NCI-H446 treated with DMSO at 0.1 percent for 48 hours (cell line): ENCODE data around the gene STXBP4.

Source experiments
- DNase-seq: peaks from one replicate; lab custom pipeline; 2025; lab: John Stamatoyannopoulos, UW

STXBP4 gene

GRCh38 chr17:54968262-54968987, at the start of gene STXBP4, which contains the start of gene COX11:
TSS of gene STXBP4 (plus strand) at chr17:54968765. CDS start at chr17:54986220, 17,455 bp downstream.
TSS of gene COX11 (minus strand) at chr17:54968654. CDS start at chr17:54968646, 8 bp downstream.
- DNase-seq: peak; percentile 86

DNA sequence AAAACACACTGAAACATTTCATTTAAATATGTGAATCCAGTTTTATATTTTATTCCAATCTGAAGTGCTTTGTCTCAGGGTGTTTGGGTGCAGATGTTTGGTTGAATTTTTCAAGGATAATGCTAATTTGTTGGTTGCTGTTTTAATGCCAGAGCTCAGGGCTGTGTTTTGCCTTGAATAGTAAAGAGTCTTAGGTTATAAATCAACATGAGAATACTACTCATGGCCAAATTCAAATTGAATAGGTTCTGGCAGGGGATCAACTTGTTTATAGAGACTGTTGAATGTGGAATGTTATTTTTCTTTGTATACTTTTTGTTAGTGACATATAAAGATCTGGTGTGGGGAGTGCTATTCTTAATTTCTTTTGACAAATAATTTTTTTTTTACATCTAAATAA, 49.1 kb upstream of the STXBP4 start:
- DNase-seq: no peak

DNA sequence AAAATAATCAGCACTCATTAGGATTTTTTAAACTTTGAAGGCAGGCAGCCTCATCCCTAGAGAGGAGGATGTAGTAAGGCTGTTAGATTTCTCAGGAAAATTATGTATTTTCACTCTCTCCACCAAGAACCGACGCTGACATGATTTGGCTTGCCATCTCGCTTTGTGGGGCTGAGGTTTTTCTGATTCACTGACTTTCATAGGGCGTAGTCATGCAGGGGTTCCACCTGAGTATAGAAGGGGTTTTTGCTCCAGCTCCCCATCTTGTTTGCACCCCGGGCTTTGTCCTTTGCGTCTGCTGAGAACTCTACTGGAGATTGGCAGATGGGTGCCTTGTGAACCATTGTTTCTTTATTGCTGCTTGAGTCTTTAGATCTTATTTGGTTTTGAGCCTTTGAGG, 47.7 kb upstream of the STXBP4 start:
- DNase-seq: no peak

DNA sequence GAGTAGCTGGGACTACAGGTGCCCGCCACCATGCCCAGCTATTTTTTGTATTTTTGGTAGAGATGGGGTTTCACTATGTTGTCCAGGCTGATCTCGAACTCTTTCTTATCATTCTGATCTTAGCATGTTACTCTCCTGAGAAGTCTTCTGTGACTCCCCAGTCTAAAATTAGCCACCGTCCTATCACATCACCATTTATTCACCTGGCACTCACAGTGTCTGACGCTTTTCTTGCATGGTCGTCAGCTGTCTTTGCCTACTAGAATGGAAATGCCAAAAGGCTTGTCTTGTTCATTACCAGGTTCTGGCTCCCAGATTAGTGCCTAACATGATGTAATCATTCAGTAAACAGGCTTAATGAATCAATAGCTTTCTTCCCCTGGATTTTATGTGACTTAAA, 44.2 kb upstream of the STXBP4 start:
- DNase-seq: no peak

DNA sequence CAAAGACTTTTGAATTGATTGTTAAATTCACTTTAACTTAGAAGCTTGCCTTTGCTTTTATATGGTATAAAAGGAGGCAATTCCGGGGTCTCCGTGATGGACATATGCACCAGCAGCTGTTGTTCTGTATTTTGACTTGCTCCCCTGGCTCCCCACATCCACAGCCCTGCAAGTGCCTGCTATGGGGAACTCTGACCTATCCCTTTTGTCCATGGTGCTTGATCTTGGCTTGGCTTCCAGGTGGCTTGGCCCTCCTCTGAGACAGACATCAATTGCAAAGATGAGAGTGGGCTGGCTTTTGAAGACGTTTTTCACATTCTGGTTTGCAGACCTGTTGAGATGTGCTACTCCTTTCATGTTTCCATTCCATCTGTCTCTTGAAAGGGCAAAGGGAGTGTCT, 41.0 kb upstream of the STXBP4 start:
- no peak for DNase-seq

GRCh38 chr17:54932711-54933110, 35.9 kb upstream of the STXBP4 start:
- DNase-seq: no peak

DNA sequence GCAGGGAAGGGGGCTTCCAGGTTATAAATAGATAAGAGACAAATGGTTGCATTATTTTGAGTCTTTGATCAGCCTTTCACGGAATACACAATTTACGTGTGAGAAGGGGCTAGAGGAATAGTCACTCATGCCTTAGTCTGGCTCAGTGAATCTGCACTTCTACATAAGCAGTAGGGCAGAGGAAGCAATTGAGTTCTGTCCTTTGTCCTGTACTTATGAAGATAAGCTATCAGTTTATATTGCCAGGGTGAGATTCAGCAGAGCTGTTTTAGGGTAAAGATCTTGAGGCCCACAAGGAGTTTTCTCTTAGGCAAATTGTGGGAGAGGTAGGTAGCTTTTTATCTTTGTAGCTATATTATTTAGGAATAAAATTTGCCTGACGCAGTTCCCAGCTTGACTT, 34.6 kb upstream of the STXBP4 start:
- no peak for DNase-seq

GRCh38 chr17:54935471-54935870, 33.1 kb upstream of the STXBP4 start:
- no peak for DNase-seq

DNA sequence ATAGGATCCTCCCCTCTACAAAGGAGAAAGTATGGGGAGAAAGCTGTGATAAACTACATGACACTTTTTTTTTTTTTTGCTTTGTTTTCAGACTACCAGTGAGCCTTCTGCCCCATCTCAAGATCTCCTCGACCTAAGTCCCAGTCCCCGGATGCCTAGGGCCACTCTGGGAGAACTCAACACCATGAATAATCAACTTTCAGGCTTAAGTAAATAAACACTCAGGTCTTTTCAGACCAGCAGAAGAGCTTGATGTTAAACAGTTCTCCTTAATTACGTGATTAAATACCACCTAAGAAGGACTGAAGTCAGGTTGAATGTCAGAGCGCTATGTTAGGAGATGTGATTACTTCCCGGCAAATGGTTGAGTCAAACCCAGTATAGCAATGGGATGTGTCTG, 31.5 kb upstream of the STXBP4 start:
- no peak for DNase-seq

- no peak for DNase-seq
Measured at GRCh38 chr17:54937426-54937825, 31.1 kb upstream of the STXBP4 start.

DNA sequence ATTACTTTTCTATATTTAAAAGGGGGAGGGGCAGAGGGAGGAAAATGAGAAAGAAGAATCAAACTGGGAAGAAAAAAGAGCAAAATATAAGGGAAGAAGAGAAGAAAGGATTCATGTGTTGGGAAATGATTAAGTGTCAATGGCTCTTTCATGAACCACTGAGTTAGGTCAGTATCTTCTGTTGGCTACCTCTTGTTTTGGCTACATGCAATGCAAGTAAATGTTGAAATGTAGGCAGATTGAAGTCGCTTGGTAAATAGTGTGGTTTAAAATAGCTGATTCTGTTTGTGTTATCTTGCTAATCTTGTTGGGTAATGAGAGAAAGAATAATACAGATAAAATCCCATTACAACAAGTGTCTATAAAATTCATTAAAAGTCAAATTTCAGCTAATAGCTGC, 27.3 kb upstream of the STXBP4 start:
- no peak for DNase-seq

- no peak for DNase-seq
Measured at GRCh38 chr17:54944796-54945195, 23.8 kb upstream of the STXBP4 start.

- DNase-seq: no peak
Measured at GRCh38 chr17:54945231-54945630, 23.3 kb upstream of the STXBP4 start.

DNA sequence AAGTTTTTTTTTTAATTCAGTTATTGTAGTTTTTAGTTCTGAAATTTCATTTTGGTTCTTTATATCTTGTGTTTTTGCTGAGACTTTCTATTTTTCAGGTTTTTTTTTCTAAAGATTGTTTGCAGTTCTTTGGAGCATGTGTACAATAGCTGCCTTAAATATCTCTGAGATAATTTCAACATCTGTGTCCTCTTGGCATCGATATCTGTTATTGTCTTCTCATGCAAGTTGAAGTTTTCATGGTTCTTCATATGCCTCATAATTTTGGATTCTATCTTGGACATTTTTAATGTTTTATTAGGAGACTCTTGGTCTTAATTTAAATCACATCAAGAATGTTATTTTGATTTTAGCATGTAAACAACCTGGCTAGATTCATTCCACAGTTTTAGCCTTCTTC, 22.9 kb upstream of the STXBP4 start:
- DNase-seq: no peak

- DNase-seq: no peak
Measured at GRCh38 chr17:54947396-54947795, 21.2 kb upstream of the STXBP4 start.

GRCh38 chr17:54948380-54948779, 20.2 kb upstream of the STXBP4 start:
- no peak for DNase-seq

DNA sequence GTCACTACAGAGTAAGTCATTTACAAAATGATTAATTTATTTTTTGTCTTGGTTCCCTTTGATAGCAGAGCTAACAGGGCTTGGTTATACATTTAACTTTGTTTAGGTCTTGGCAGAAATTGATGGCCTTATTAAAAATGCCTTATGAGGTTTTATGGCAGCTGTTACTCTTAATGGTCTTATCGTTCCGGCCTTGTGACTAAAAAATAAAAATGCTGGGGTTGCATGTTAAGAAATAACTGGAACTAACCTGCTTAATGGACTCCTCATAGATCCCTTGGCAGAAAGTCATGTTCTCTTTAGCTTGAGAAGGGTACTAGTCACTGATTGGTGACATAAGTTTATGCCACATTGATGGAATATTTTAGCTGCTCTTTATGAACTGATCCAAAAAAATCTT, 18.4 kb upstream of the STXBP4 start:
- no peak for DNase-seq

GRCh38 chr17:54951286-54951685, 17.3 kb upstream of the STXBP4 start:
- DNase-seq: no peak

DNA sequence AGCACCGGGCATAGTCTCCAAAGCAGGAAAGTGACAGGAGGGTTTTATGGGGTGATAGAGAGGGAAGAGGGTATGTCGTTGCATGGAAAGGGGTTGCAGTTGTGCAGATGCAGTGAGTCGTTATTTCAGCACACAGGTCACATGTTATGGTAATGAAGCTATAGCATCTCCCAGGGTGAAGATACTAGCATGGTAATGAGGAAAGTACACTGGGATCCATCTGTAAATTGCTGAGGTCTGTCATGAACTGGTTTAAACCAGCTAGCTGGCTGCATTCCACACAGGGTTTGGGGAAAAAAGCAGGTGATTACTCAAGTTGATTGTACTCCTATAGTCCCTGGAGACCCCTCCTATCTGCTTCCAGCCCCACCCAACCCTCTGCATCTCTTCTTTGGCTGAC, 11.8 kb upstream of the STXBP4 start:
- no peak for DNase-seq

DNA sequence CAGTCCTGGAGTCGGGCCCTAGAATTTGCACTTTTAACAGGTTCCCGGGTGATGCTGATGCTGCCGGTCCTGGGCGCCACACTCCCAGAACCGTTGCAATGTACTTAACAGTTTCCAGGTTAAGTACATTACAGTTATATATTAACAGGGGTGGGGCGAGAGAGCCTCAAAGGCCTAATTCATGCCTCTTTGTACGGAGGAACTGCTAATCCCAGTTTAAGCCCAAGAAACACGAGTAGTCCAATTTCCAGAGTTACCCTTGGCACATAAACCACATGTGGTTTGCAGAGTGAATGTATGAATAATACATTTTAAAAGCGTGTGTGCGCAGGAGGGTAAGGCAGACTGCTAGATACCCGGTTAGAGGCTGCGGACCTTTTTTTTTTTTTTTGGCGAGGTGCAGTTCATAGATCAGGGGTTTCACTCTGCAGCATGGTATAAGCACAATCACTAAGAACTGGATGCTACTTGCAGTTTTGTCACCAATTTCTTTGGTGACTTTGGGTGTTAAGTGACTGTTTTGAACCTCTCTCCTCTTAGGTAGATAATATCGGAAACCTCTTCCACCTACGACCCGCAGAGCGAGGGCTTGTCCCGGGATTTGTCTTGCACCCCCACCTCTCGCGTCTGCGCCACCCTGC, 824 bp upstream of the STXBP4 start:
- no peak for DNase-seq

GRCh38 chr17:54968988-54969332, 395 bp downstream of the STXBP4 start:
- no peak for DNase-seq

DNA sequence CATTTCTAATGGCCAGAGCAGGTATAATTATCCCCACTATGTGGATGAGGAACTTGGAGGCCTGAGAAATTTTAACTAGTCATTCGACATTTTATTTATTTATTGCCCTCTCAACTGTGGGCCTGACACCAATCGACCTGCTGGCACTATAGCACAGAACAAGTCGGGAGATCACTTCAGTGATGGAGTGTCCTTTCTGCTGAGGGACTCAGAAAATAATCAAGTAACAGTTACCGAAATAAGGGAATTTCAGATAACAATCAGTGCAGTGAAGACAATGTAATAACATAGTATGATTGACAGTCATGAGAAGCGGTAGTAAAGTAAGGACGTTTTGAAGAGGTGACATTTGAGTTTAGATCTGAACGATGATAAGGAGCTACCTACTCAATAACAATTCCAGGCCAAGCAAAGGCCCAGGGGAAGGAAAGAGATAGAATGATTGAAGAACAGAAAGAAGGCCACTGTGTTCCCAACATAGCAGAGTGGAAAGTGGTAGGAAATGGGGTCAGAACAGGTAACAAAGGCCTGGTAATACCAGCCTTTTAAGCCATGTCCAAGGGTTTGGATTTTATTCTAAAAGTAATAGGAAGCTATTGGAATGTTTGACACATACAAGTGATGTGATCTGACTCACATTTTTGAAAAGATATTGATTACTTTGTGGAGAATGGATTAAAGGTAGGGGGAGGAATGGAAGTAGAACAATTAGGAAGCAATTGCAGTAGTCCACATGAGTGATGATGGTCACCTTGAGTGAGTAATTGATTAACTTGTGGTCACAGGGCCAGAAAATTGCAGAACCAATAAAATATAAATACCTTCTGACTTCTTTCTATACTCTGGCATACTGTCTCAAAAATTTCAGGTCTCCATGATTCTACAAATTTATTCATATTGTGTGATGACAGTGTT, 1.4 kb downstream of the STXBP4 start:
- DNase-seq: no peak

GRCh38 chr17:54971147-54971546, 2.6 kb downstream of the STXBP4 start:
- DNase-seq: no peak
